Measurements from ENCODE around the gene ZSCAN32.

The ZSCAN32 gene

DNA sequence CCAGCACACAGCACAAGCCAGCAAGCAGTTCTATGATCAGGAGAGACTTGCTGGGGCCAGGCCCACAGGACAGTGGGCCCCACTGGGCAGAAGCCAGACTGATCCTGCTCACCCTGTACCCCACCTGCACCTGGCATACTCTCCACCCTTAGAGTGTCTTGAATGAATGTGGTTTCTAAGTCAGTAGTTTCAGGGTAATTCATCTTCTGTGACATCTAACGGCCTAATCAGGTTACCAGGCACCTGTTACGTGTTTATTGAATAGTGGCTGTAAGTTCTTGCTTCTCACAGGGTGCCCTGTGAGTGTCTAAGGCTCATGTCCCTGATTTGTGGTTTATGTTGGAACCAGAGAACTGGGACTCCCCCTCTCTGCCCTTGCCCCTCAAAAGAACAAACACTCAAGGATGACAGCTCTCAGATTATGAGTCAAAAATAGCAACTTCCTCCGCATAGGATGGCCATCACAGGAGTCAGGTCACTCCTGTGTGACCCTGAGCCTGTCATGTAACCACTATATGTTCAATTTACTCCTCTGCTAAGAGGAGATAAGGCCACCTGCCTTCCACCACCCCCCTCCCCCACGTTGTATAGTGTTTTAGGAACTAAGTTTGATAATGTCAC, 52.1 kb downstream of the ZSCAN32 start:
- H3K4me1 ChIP-seq (ENCODE audit: insufficient read depth, poor library complexity, severe bottlenecking) = no peaks in the 10 kb centered on the region
- no peaks in the 10 kb centered on the region for H3K36me3 ChIP-seq (ENCODE audit: low read depth)
- TF ChIP-seq, protein P1, sequence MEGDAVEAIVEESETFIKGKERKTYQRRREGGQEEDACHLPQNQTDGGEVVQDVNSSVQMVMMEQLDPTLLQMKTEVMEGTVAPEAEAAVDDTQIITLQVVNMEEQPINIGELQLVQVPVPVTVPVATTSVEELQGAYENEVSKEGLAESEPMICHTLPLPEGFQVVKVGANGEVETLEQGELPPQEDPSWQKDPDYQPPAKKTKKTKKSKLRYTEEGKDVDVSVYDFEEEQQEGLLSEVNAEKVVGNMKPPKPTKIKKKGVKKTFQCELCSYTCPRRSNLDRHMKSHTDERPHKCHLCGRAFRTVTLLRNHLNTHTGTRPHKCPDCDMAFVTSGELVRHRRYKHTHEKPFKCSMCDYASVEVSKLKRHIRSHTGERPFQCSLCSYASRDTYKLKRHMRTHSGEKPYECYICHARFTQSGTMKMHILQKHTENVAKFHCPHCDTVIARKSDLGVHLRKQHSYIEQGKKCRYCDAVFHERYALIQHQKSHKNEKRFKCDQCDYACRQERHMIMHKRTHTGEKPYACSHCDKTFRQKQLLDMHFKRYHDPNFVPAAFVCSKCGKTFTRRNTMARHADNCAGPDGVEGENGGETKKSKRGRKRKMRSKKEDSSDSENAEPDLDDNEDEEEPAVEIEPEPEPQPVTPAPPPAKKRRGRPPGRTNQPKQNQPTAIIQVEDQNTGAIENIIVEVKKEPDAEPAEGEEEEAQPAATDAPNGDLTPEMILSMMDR (IDR thresholded peaks at IDR 0.05; ENCODE audit: poor library complexity, severe bottlenecking) = no peak
- H3K27me3 ChIP-seq (ENCODE audit: insufficient read depth, poor library complexity, severe bottlenecking) = no peaks in the 10 kb centered on the region
- H3K9me3 ChIP-seq (ENCODE audit: severe bottlenecking) = no peaks in the 10 kb centered on the region
- no peak for ATAC-seq (ENCODE audit: low read depth)
- DNase-seq (ENCODE audit: low spot score) = no peak
- no peak overlapping the region for H3K27ac ChIP-seq (ENCODE audit: poor library complexity, severe bottlenecking)
- H3K4me3 ChIP-seq (ENCODE audit: severe bottlenecking) = no peak overlapping the region

DNA sequence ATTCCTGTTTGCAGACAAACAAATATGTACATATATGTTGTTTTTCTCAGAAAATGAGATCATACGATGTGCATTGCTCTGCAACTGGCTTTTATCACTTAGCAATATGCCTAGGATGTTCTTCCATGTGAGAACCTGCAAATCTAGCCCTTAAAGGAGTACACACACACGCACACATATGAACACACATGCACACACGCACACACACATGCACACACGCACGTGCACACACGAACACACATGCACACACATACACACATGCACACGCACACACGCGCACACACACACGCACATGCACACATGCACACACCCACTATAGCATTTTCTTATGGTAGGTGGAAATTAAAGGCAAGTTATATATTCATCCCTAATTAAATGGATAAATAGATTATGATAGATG, 53.2 kb downstream of the ZSCAN32 start:
- H3K4me1 ChIP-seq (ENCODE audit: insufficient read depth, poor library complexity, severe bottlenecking) = no peaks in the 10 kb centered on the region
- H3K9me3 ChIP-seq (ENCODE audit: severe bottlenecking) = no peaks in the 10 kb centered on the region
- TF ChIP-seq, protein P1 (IDR thresholded peaks at IDR 0.05; ENCODE audit: poor library complexity, severe bottlenecking) = no peak
- H3K27ac ChIP-seq (ENCODE audit: poor library complexity, severe bottlenecking) = no peak overlapping the region
- H3K4me3 ChIP-seq (ENCODE audit: severe bottlenecking) = no peak overlapping the region
- DNase-seq (ENCODE audit: low spot score) (no peak), ATAC-seq (ENCODE audit: low read depth) (no peak)
- no peaks in the 10 kb centered on the region for H3K36me3 ChIP-seq (ENCODE audit: low read depth)
- no peaks in the 10 kb centered on the region for H3K27me3 ChIP-seq (ENCODE audit: insufficient read depth, poor library complexity, severe bottlenecking)

DNA sequence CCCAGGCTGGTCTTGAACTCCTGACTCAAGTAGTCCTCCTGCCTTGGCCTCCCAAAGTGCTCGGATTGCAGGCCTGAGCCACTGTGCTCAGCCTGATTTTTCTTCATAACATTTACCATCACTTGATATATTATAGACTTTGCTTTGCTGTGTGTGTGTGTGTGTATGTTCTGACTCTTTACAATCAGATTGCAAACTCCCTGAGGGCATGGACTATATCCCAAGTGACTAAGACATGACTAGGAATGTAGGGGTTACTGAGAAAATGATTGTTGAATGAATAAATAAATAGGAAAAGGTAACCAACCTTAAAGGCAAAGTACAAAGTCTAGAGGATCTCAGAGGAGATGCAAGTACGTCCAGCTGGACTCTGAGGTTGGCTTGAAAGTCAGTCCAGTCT, 54.8 kb downstream of the ZSCAN32 start:
- Histone ChIP-seq H3K4me3 (ENCODE audit: severe bottlenecking) (no peak overlapping the region), H3K9me3 (ENCODE audit: severe bottlenecking) (no peaks in the 10 kb centered on the region), H3K4me1 (ENCODE audit: insufficient read depth, poor library complexity, severe bottlenecking) (no peaks in the 10 kb centered on the region), H3K27ac (ENCODE audit: poor library complexity, severe bottlenecking) (no peak overlapping the region), H3K36me3 (ENCODE audit: low read depth) (no peaks in the 10 kb centered on the region), H3K27me3 (ENCODE audit: insufficient read depth, poor library complexity, severe bottlenecking) (no peaks in the 10 kb centered on the region)
- TF ChIP-seq, protein P1 (IDR thresholded peaks at IDR 0.05; ENCODE audit: poor library complexity, severe bottlenecking) = no peak
- ATAC-seq (ENCODE audit: low read depth) (no peak), DNase-seq (ENCODE audit: low spot score) (no peak)

All from RWPE2 (cell line).